ENCODE results near the gene TBC1D16. TPM values are rescaled to one million over a fixed set of nuclear protein-coding genes. Genes with fewer than 3 reads are reported as not detected.
A peak's percentile ranks its signal among the peaks of the same experiment; 100 is the strongest.

The TBC1D16 gene, protein sequence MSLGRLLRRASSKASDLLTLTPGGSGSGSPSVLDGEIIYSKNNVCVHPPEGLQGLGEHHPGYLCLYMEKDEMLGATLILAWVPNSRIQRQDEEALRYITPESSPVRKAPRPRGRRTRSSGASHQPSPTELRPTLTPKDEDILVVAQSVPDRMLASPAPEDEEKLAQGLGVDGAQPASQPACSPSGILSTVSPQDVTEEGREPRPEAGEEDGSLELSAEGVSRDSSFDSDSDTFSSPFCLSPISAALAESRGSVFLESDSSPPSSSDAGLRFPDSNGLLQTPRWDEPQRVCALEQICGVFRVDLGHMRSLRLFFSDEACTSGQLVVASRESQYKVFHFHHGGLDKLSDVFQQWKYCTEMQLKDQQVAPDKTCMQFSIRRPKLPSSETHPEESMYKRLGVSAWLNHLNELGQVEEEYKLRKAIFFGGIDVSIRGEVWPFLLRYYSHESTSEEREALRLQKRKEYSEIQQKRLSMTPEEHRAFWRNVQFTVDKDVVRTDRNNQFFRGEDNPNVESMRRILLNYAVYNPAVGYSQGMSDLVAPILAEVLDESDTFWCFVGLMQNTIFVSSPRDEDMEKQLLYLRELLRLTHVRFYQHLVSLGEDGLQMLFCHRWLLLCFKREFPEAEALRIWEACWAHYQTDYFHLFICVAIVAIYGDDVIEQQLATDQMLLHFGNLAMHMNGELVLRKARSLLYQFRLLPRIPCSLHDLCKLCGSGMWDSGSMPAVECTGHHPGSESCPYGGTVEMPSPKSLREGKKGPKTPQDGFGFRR
- total RNA-seq (0.72 TPM), polyA plus RNA-seq (under 1 TPM; 0.06 to 0.27 (median 0.12) TPM)

DNA sequence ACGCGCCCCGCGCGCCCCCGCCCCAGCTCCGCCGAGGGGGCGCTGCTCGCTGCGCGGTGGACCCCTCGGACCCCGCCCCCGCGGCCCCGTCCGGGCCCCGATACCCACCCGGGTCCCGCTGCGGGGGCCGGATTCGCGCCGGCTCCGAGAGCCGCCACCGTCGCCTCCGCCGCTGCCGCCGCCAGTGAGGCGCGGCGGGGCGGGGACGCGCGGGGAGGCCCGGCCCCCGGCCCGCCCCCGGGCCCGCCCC, at the start of gene TBC1D16:
TBC1D16 (minus strand) TSS at position 186 of the 250 bp plus-strand sequence. CDS start 22,325 bp downstream, outside the sequence.
- H3K4me1 ChIP-seq (ENCODE audit: control insufficient read depth, insufficient read depth, low read length, poor library complexity, severe bottlenecking) = peaks cover 20% of the 10 kb centered on the region
- DNase-seq (no peak), ATAC-seq (ENCODE audit: low read depth in 2 of 2) (no peak)
- H3K9me3 Mint-ChIP-seq = peaks cover 0 to 2% (median 0%) of the 10 kb centered on the region in 7 donors
- peaks cover 17% of the 10 kb centered on the region for H3K27me3 ChIP-seq (ENCODE audit: control insufficient read depth, insufficient read depth, low read length)
- H3K27ac ChIP-seq (ENCODE audit: insufficient read depth, low read length, poor library complexity, severe bottlenecking) = peak within 1 kb of the TSS; percentile 41
- H3K4me1 Mint-ChIP-seq = peaks cover 0 to 12% (median 9%) of the 10 kb centered on the region in 4 donors
- H3K27me3 Mint-ChIP-seq = peaks cover 54% of the 10 kb centered on the region
- no peaks in the 10 kb centered on the region for H3K36me3 Mint-ChIP-seq
- H3K36me3 ChIP-seq (ENCODE audit: control insufficient read depth, insufficient read depth, low read length) = no peaks in the 10 kb centered on the region
- H3K4me3 Mint-ChIP-seq = peak within 1 kb of the TSS; percentile 85 to 96 (median 86)
- no peaks in the 10 kb centered on the region for H3K9me3 ChIP-seq (ENCODE audit: control insufficient read depth in 2 of 2, low read length in 2 of 2)
- H3K27ac Mint-ChIP-seq = peak within 1 kb of the TSS in 2 of 3 donors; percentile 43 to 62
- H3K4me3 ChIP-seq (ENCODE audit: low read depth, low read length) = peak within 1 kb of the TSS; percentile 32

DNA sequence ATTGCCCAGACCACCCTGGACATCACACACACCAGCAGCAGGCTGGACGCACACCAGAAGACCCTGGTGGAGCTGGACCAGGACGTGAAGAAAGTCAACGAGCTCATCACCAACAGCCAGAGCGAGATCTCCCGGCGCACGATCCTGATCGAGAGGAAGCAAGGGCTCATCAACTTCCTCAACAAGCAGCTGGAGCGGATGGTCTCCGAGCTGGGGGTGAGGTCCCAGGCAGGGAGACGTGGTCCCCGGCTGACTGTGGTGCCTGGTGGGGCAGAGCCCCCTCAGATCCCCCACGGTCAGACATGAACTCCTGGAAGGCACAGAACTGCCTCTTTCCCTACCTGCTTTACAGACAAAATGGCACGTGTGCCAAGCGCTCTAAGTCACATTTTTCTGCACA, 49.1 kb upstream of the TBC1D16 start:
- Histone ChIP-seq H3K27me3 (ENCODE audit: control insufficient read depth, insufficient read depth, low read length) (no peaks in the 10 kb centered on the region), H3K27ac (ENCODE audit: insufficient read depth, low read length, poor library complexity, severe bottlenecking) (no peak overlapping the region), H3K4me1 (ENCODE audit: control insufficient read depth, insufficient read depth, low read length, poor library complexity, severe bottlenecking) (peaks cover 5% of the 10 kb centered on the region), H3K4me3 (ENCODE audit: low read depth, low read length) (no peak overlapping the region), H3K9me3 (ENCODE audit: control insufficient read depth in 2 of 2, low read length in 2 of 2) (no peaks in the 10 kb centered on the region), H3K36me3 (ENCODE audit: control insufficient read depth, insufficient read depth, low read length) (no peaks in the 10 kb centered on the region)
- no peak overlapping the region for H3K27ac Mint-ChIP-seq
- no peaks in the 10 kb centered on the region for H3K36me3 Mint-ChIP-seq
- H3K4me3 Mint-ChIP-seq = no peak overlapping the region
- no peak for DNase-seq
- no peaks in the 10 kb centered on the region for H3K9me3 Mint-ChIP-seq
- peaks cover 9% of the 10 kb centered on the region for H3K27me3 Mint-ChIP-seq
- ATAC-seq (ENCODE audit: low read depth in 2 of 2) = no peak
- H3K4me1 Mint-ChIP-seq = peaks cover 0 to 6% (median 3%) of the 10 kb centered on the region in 4 donors

DNA sequence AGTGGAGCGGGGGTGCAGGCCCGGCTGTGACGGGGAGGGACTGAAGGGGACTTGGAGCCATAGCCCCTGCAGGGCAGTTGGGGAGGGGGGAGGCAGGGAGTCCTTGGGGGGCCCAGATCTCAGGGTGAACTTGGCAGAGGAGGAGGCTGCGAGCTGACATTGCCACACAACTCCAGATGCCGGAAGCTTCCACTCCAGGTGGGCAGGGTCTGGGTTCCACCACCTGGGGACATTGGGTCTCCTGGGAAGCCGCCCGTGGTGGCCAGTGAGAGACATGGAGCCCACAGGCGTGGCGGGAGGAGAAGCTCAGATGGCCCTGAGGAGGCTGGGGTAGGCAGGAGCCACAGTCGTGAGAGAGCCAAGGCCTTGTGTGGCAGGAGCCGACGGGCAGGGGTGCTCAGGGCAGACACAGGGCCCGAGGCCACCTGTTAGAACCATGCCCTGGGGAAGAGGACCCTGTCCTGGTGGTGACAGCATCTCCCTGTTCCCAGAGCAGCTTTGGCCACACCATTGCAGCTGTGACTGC, 47.5 kb upstream of the TBC1D16 start:
- H3K9me3 Mint-ChIP-seq = no peaks in the 10 kb centered on the region
- H3K27ac Mint-ChIP-seq = no peak overlapping the region
- Histone ChIP-seq H3K4me1 (ENCODE audit: control insufficient read depth, insufficient read depth, low read length, poor library complexity, severe bottlenecking) (peaks cover 5% of the 10 kb centered on the region), H3K27ac (ENCODE audit: insufficient read depth, low read length, poor library complexity, severe bottlenecking) (no peak overlapping the region), H3K9me3 (ENCODE audit: control insufficient read depth in 2 of 2, low read length in 2 of 2) (no peaks in the 10 kb centered on the region), H3K36me3 (ENCODE audit: control insufficient read depth, insufficient read depth, low read length) (no peaks in the 10 kb centered on the region), H3K27me3 (ENCODE audit: control insufficient read depth, insufficient read depth, low read length) (no peaks in the 10 kb centered on the region), H3K4me3 (ENCODE audit: low read depth, low read length) (no peak overlapping the region)
- peaks cover 13% of the 10 kb centered on the region for H3K27me3 Mint-ChIP-seq
- DNase-seq = no peak
- no peak overlapping the region for H3K4me3 Mint-ChIP-seq
- H3K4me1 Mint-ChIP-seq = peaks cover 0 to 6% (median 3%) of the 10 kb centered on the region in 4 donors
- H3K36me3 Mint-ChIP-seq = no peaks in the 10 kb centered on the region
- no peak for ATAC-seq (ENCODE audit: low read depth in 2 of 2)

DNA sequence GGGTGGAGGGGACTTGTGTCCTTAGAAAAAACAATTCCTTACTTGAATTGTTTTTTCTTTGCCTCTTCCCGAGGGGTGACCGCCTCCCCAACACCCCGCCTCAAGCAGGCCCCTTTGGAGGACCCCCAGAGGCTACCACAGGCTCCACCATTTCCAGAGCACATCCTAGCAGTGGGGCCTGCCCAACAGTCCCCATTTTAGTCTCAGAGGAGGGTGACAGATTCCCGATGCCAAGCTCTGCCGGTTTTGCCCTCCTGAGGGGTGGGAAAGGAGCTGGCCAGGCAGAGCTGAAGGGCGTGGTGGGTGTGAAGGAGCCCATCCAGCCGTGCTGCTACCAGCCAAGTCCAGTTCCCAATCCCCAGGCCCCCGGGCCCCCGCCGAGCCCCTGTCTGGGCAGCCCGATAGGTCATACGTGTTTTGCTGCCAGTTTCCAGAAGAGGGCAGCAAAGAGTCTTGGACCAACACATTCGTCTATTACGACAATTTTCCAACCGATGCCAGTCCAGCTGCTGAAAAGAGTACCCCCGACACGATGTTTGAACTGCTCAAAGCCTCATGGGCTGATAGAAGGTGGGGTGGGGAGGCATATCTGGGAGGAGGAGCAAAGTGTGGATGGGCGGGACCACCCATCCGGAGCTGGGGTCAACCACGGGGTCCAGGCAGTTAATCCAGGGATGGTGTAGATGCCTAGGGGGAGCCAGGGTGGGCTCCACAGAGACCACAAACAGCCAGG, 46.9 kb upstream of the TBC1D16 start:
- Mint-ChIP-seq H3K27me3 (peaks cover 18% of the 10 kb centered on the region), H3K4me3 (no peak overlapping the region), H3K9me3 (no peaks in the 10 kb centered on the region), H3K4me1 (peaks cover 0 to 6% (median 3%) of the 10 kb centered on the region in 4 donors), H3K36me3 (no peaks in the 10 kb centered on the region), H3K27ac (peak overlapping the region in 1 of 3 donors; percentile 25)
- Histone ChIP-seq H3K27ac (ENCODE audit: insufficient read depth, low read length, poor library complexity, severe bottlenecking) (no peak overlapping the region), H3K4me3 (ENCODE audit: low read depth, low read length) (no peak overlapping the region), H3K9me3 (ENCODE audit: control insufficient read depth in 2 of 2, low read length in 2 of 2) (no peaks in the 10 kb centered on the region), H3K36me3 (ENCODE audit: control insufficient read depth, insufficient read depth, low read length) (no peaks in the 10 kb centered on the region), H3K4me1 (ENCODE audit: control insufficient read depth, insufficient read depth, low read length, poor library complexity, severe bottlenecking) (peaks cover 5% of the 10 kb centered on the region), H3K27me3 (ENCODE audit: control insufficient read depth, insufficient read depth, low read length) (no peaks in the 10 kb centered on the region)
- DNase-seq (peak; percentile 29 to 67 (median 54)), ATAC-seq (ENCODE audit: low read depth in 2 of 2) (no peak)

DNA sequence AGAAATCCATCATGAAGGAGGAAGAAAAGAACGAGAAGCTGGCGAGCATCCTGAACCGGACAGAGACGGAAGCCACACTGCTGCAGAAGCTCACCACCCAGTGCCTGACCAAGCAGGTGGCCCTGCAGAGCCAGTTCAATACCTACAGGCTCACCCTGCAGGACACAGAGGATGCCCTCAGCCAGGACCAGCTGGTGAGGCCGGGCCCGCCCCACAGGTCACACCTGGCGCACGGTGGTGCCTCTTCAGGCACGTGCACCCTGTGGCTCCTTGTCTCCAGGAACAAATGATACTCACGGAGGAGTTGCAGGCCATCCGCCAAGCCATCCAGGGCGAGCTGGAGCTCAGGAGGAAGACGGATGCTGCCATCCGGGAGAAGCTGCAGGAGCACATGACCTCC, 45.9 kb upstream of the TBC1D16 start:
- Mint-ChIP-seq H3K27me3 (peaks cover 20% of the 10 kb centered on the region), H3K4me1 (peaks cover 0 to 6% (median 3%) of the 10 kb centered on the region in 4 donors)

DNA sequence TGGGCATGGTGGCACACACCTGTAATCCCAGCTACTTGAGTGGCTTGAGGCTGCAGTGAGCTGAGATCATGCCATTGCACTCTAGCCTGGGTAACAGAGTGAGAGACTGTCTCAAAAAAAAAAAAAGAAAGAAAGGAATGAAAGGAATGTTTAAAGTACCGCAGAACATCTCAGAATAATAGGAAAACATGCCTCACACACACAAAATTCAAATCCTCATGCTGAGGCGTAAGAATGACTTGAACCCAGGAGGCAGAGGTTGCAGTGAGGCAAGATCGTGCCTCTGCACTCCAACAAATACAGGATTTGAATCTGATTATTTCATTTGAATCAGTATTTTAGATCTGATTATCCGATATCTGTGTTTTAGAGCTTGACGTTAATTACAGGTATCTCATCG, 44.4 kb upstream of the TBC1D16 start:
- H3K27ac ChIP-seq (ENCODE audit: insufficient read depth, low read length, poor library complexity, severe bottlenecking) = no peak overlapping the region
- no peak overlapping the region for H3K27ac Mint-ChIP-seq
- H3K27me3 Mint-ChIP-seq = peaks cover 20% of the 10 kb centered on the region
- no peaks in the 10 kb centered on the region for H3K27me3 ChIP-seq (ENCODE audit: control insufficient read depth, insufficient read depth, low read length)
- no peaks in the 10 kb centered on the region for H3K9me3 Mint-ChIP-seq
- no peaks in the 10 kb centered on the region for H3K9me3 ChIP-seq (ENCODE audit: control insufficient read depth in 2 of 2, low read length in 2 of 2)
- no peaks in the 10 kb centered on the region for H3K36me3 ChIP-seq (ENCODE audit: control insufficient read depth, insufficient read depth, low read length)
- no peaks in the 10 kb centered on the region for H3K36me3 Mint-ChIP-seq
- H3K4me1 ChIP-seq (ENCODE audit: control insufficient read depth, insufficient read depth, low read length, poor library complexity, severe bottlenecking) = peaks cover 5% of the 10 kb centered on the region
- no peak for DNase-seq
- H3K4me1 Mint-ChIP-seq = peaks cover 0 to 6% (median 3%) of the 10 kb centered on the region in 4 donors
- H3K4me3 ChIP-seq (ENCODE audit: low read depth, low read length) = no peak overlapping the region
- ATAC-seq (ENCODE audit: low read depth in 2 of 2) = no peak
- H3K4me3 Mint-ChIP-seq = no peak overlapping the region

More for the DNA sequence above, 45.9 kb upstream of the TBC1D16 start:
- Mint-ChIP-seq H3K4me3 (no peak overlapping the region), H3K36me3 (no peaks in the 10 kb centered on the region), H3K9me3 (no peaks in the 10 kb centered on the region), H3K27ac (no peak overlapping the region)
- no peaks in the 10 kb centered on the region for H3K36me3 ChIP-seq (ENCODE audit: control insufficient read depth, insufficient read depth, low read length)
- H3K9me3 ChIP-seq (ENCODE audit: control insufficient read depth in 2 of 2, low read length in 2 of 2) = no peaks in the 10 kb centered on the region
- no peaks in the 10 kb centered on the region for H3K27me3 ChIP-seq (ENCODE audit: control insufficient read depth, insufficient read depth, low read length)
- no peak overlapping the region for H3K27ac ChIP-seq (ENCODE audit: insufficient read depth, low read length, poor library complexity, severe bottlenecking)
- no peak for DNase-seq
- ATAC-seq (ENCODE audit: low read depth in 2 of 2) = no peak
- peaks cover 5% of the 10 kb centered on the region for H3K4me1 ChIP-seq (ENCODE audit: control insufficient read depth, insufficient read depth, low read length, poor library complexity, severe bottlenecking)
- no peak overlapping the region for H3K4me3 ChIP-seq (ENCODE audit: low read depth, low read length)

DNA sequence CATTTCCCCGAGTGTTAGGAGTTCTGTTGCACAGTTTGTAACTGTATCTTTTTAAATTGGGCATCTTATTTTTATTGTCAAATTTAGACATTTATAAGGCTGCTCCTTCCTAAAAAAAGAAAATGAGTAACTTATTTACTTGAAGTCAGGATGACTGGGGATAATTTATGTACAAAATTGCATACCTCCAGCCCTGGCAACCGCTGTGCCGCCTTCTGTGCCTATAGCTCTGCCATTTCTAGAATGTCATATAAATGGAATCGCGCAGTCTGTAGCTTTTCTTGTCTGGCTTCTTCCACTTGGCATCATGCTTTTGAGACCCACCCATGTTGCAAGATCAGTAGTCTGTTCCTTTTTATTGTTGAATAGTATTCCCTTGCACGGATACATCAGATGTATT, 36.7 kb upstream of the TBC1D16 start:
- H3K9me3 ChIP-seq (ENCODE audit: control insufficient read depth in 2 of 2, low read length in 2 of 2) = no peaks in the 10 kb centered on the region
- Mint-ChIP-seq H3K36me3 (no peaks in the 10 kb centered on the region), H3K4me1 (no peaks in the 10 kb centered on the region), H3K9me3 (peaks cover 0 to 1% (median 0%) of the 10 kb centered on the region in 7 donors), H3K27ac (no peak overlapping the region), H3K27me3 (peaks cover 10% of the 10 kb centered on the region), H3K4me3 (no peak overlapping the region)
- DNase-seq (no peak), ATAC-seq (ENCODE audit: low read depth in 2 of 2) (no peak)
- H3K4me3 ChIP-seq (ENCODE audit: low read depth, low read length) = no peak overlapping the region
- no peaks in the 10 kb centered on the region for H3K36me3 ChIP-seq (ENCODE audit: control insufficient read depth, insufficient read depth, low read length)
- H3K27ac ChIP-seq (ENCODE audit: insufficient read depth, low read length, poor library complexity, severe bottlenecking) = no peak overlapping the region
- H3K27me3 ChIP-seq (ENCODE audit: control insufficient read depth, insufficient read depth, low read length) = no peaks in the 10 kb centered on the region
- peaks cover 6% of the 10 kb centered on the region for H3K4me1 ChIP-seq (ENCODE audit: control insufficient read depth, insufficient read depth, low read length, poor library complexity, severe bottlenecking)

Measured in CD4-positive, CD25-positive, alpha-beta regulatory T cell (primary cell).